GM12892 (cell line): ENCODE results near the gene CLN3. TPM values are rescaled to one million over a fixed set of nuclear protein-coding genes. Genes with fewer than 3 reads are reported as not detected.
A peak's percentile ranks its signal among the peaks of the same experiment; 100 is the strongest.

Experiments used
- DNase-seq: peaks from one replicate; pipeline ENCODE4 v3.0.0; 2011; ENCODE audit not compliant: insufficient read length
- FAIRE-seq: peaks from 2 replicates; lab custom pipeline; 2011; peaks lifted over from hg19 to GRCh38; lab: Jason Lieb, UNC
- POLR2A ChIP-seq: IDR thresholded peaks from 2 replicates; pipeline ENCODE4 v1.6.1; 2011; ENCODE audit warnings: low read depth, low read length, control low read depth
- POLR2AphosphoS5 ChIP-seq: IDR thresholded peaks from 2 replicates; pipeline ENCODE4 v1.6.1; 2011; ENCODE audit warnings: low read depth, low read length, control low read depth
- TAF1 ChIP-seq: IDR thresholded peaks from 2 replicates; pipeline ENCODE4 v1.6.1; 2011; ENCODE audit warnings: low read depth, mild to moderate bottlenecking, control low read depth, low read length, borderline replicate concordance
- polyA plus RNA-seq: library from polyadenylated mRNA; unstranded; fragments of >200 nt; gene quantifications from one replicate; pipeline ENCODE4 v1.2.1, GENCODE V29; 2012; ENCODE audit warnings: missing spikeins, inconsistent platforms; ENCODE audit not compliant: missing spikeins

CLN3 gene
- 8.0 TPM for polyA plus RNA-seq

- DNase-seq (peak; percentile 87), FAIRE-seq (peak; percentile 86)
- TF ChIP-seq POLR2AphosphoS5, result no peak
- peak; percentile 46; the same call in 1 of the 2 replicates for TF ChIP-seq POLR2A
These were observed at the start of gene CLN3 for GRCh38 chr16:28491970-28492474. CLN3 (minus strand) TSS chr16:28492074; CDS start chr16:28491759, 315 bp downstream.

- no peak for FAIRE-seq
These were observed 48.5 kb upstream of the CLN3 start for GRCh38 chr16:28540346-28540745.

GRCh38 chr16:28538733-28539596 lies 47.1 kb upstream of the CLN3 start, which contains the start of gene NUPR1:
NUPR1 (minus strand) TSS chr16:28538974; CDS start chr16:28538907, 67 bp downstream.
- FAIRE-seq, result no peak
- DNase-seq, result no peak
- no peak for TF ChIP-seq POLR2AphosphoS5
- TF ChIP-seq POLR2A, result no peak
- TF ChIP-seq TAF1, result no peak

More at GRCh38 chr16:28540346-28540745, 48.5 kb upstream of the CLN3 start:
- TF ChIP-seq POLR2A (no peak), POLR2AphosphoS5 (no peak), TAF1 (no peak)
- DNase-seq, result no peak

DNA sequence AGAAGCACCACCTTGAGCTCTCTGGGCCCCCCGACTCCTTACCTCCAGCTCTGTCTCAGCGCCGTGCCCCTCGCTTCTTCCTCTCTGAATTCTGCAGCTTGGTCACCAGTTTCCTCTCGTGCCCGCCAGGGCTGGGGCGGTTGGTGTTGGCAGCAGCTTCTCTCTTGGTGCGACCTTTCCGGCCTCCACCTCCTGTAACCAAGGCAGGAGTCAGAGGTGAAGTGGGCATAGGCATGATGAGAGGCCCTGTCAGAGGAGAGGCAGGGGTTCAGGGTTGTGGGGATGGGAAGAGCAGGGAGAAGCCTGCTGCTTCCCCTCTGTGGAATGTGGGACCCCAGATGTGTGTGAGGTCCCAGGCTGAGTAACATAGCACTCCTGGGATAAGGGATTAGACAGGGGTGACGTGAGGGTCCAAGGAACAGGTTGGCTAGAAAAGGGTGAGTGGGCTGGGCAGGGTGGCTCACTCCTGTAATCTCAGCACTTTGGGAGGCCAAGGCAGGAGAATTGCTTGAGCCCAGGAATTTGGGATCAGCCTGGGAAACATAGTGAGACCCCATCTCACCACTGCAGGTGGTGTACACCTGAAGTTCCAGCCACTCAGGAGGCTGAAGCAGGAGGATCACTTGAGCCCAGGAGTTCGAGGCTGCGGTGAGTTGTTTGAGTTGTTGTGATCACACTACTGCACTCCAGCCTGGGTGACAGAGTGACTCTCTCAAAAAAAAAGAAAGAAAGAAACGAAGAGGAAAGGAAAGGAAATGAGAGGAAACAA lies 46.3 kb upstream of the CLN3 start:
- no peak for FAIRE-seq
- no peak for TF ChIP-seq TAF1
- no peak for TF ChIP-seq POLR2A
- no peak for TF ChIP-seq POLR2AphosphoS5
- DNase-seq, result no peak

GRCh38 chr16:28537076-28537475 lies 45.2 kb upstream of the CLN3 start:
- FAIRE-seq (no peak), DNase-seq (no peak)
- TF ChIP-seq POLR2AphosphoS5 (no peak), POLR2A (no peak), TAF1 (no peak)

DNA sequence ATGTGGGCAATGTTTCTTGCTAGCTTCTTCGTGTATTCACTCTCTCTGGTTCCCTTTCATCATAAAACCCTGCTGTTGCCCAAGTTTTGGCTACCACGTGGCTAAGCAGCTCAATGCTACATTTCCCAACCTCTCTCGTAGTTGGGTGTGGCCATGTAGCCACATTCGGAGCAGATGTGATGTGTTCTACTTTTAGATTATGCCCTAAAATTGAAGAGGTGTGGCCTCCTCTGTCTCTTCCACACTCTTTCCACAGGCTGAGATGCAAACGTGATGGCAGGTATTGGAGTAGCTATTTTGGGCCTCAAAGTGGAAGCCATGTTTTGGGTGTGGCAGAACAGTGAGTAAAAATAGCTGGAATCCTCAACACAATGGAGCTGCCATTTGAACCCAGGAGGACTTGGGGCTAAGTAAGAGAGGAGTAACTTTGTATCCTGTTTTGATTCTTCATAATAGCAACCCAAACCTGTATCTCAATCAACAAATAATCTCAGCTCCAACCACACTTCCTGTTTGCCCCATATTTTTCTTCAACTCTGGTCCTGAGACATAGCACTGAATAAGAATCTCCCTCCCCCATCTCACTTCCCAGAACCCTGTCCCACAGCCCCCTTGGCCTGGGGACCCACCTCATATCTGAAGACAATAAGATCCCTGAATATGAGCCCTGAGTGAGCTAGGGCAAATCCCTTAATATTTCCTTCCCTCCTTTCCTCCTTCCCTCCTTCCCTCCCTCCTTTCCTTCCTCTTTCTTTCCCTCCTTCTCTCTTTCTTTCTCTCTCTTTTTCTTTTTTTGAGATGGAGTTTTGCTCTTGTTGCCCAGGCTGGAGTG lies 42.9 kb upstream of the CLN3 start:
- DNase-seq (no peak), FAIRE-seq (no peak)
- no peak for TF ChIP-seq POLR2AphosphoS5
- no peak for TF ChIP-seq POLR2A
- no peak for TF ChIP-seq TAF1

DNA sequence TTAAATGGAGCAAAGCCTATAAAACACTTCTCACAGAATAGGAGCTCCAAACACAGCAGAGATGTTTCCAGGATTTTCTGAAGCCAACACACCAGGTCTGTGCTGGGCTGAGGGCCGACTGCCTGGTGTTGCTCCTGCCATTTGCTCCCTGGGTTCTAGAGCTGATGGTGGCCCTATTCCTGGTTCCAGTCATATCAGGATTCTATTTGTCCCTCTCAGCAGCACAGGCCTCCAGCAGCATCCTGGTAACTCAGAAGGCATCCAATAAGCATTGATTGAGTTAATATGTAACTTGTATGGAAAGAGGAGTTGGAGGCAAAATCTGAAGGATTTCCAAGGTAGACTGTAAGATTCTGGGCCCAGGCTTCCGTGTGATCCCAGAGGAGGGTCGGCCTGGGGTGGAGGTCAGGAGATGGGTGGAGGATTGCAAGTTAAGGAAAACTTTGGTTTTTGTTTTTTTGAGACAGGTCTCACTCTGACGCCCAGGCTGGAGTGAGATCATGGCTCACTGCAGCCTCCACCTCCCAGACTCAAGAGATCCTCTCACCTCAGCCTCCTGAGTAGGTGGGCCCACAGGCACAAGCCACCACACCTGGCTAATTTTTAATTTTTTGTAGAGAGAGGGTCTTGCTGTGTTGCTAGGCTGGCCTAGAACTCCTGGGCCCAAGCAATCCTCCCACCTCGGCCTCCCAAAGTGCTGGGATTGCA lies 41.2 kb upstream of the CLN3 start:
- no peak for TF ChIP-seq TAF1
- no peak for TF ChIP-seq POLR2A
- no peak for TF ChIP-seq POLR2AphosphoS5
- no peak for DNase-seq
- FAIRE-seq, result no peak

DNA sequence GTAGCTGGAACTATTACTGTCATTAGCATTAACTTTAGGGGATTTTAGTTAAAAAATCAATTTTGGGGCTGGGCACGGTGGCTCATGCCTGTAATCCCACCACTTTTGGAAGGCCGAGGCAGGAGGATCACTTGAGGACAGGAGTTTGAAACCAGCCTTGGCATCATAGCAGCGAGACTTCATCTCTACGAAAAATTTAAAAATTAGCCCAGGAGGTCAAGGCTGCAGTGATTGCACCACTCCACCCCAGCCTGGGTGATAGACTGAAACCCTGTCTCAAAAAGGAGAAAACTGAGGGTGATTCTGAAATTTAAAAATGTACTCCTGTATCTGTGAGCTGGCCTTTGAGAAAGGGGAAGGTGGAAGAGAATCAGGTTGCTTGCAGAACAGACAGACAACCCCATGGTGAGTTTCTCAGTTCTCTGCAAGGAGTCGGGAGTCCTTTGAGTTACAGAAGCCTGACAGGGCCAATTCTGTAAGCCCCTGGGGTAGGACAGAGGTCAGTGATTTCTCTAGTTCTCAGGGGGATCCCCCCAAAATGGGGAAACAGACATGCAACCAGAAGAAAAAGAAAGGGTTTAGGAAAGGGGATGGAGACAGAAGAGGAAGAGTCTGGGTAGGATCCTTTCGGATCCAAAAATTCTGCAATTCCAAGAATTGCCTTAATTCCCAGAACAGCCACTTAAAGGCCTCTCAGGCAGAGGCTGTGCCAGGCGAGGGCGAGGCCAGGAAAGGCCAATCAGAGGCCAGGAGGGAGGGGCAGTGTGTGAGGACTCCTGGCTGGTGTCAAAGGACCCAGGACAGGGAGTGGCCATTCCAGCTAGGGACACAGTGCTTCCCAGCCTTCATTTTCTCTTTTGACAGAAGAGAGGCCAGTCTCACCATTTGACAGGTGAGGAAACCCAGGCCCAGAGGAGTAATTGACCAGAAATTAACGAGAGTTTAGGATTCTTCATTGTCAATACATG lies 40.2 kb upstream of the CLN3 start:
- DNase-seq (no peak), FAIRE-seq (no peak)
- no peak for TF ChIP-seq POLR2AphosphoS5
- no peak for TF ChIP-seq POLR2A
- no peak for TF ChIP-seq TAF1

DNA sequence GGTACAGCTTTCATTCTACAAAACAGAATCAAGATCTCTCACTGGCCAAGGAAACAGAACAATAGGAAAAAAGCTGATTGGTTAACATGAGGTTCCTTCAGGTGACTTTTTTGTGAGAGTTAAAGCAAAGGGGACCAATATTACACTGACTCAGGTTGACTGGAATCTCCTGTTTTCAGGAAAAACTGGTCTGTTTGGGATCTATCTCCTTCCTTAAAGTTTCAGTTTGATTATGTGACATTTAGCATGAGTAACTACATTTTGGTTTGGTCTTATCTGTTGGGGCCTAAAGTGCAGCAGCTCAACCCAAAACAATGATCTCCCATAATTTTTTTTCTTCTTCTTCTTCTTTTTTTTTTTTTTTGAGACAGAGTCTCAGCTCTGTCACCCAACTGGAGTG lies 37.2 kb upstream of the CLN3 start:
- FAIRE-seq (no peak), DNase-seq (no peak)
- TF ChIP-seq POLR2AphosphoS5 (no peak), TAF1 (no peak), POLR2A (no peak)

GRCh38 chr16:28528463-28528867 lies 36.6 kb upstream of the CLN3 start:
- no peak for FAIRE-seq
- no peak for TF ChIP-seq POLR2AphosphoS5
- no peak for TF ChIP-seq TAF1
- no peak for TF ChIP-seq POLR2A
- DNase-seq, result no peak
